GM12878 (cell line): ENCODE data around the gene DOK4. TPM values are rescaled to one million over a fixed set of nuclear protein-coding genes. Genes with fewer than 3 reads are reported as not detected.

ENCODE experiments used
- ATAC-seq: fragments of 200-7000 bp; cut with Tn5 transposase; 3 replicates; pipeline ENCODE4 v1.9.1; 2020; ENCODE audit warnings: mild to moderate bottlenecking, moderate library complexity
- BruUV-seq: library from RNA; stranded (reverse); fragments of 400-500 nt; replicated peaks from 2 replicates; lab custom pipeline; 2021; lab: Mats Ljungman, UMichigan
- CTCF ChIA-PET: fragments of 300-600 bp; sonication (Branson Sonifier 250); formaldehyde crosslinking; extraction: SDS; loops from one replicate; lab custom pipeline; 2021; ENCODE audit warnings: inconsistent platforms; lab: Yijun Ruan, JAX
- POLR2A ChIA-PET: fragments of 350-600 bp; formaldehyde crosslinking; extraction: SDS; loops from one replicate; lab custom pipeline; 2021; ENCODE audit warnings: inconsistent platforms; lab: Charles Lee
- RAD21 ChIA-PET: fragments of 300-600 bp; sonication (Branson Sonifier 250); formaldehyde crosslinking; loops from one replicate; lab custom pipeline; 2023; ENCODE audit warnings: antibody characterized with exemption; ENCODE audit not compliant: unreplicated experiment; lab: Charles Lee
- SMC1A ChIA-PET: fragments of 300-600 bp; sonication (Branson Sonifier 250); formaldehyde crosslinking; loops from one replicate; lab custom pipeline; 2023; ENCODE audit not compliant: unreplicated experiment, uncharacterized antibody; lab: Charles Lee
- DNase-seq: peaks from one replicate; pipeline ENCODE4 v3.0.0-alpha.2; 2011; ENCODE audit warnings: low read depth, low spot score
- FAIRE-seq: peaks from 3 replicates; lab custom pipeline; 2011; peaks lifted over from hg19 to GRCh38; lab: Jason Lieb, UNC
- H2AFZ ChIP-seq: 2 replicates; pipeline ENCODE4 v1.6.0; 2011; ENCODE audit warnings: low read depth, low read length, control low read depth; ENCODE audit not compliant: control insufficient read depth
- H3K27ac ChIP-seq: 2 replicates; pipeline ENCODE4 v1.5.1; 2011; ENCODE audit warnings: control low read depth; ENCODE audit not compliant: control insufficient read depth, insufficient read depth
- H3K27me3 ChIP-seq, 2 experiments: replicated peaks in 1 of 2; 2 replicates each; pipeline versions ENCODE4 v1.6.0 to v1.6.1; 2011; ENCODE audit warnings: low read length in 1 of 2; ENCODE audit not compliant: control insufficient read depth in 2 of 2, insufficient read depth in 2 of 2
- H3K36me3 ChIP-seq, 2 experiments: 2 replicates each; pipeline ENCODE4 v1.5.1; 2011; ENCODE audit warnings: low read length in 1 of 2; ENCODE audit not compliant: control insufficient read depth in 2 of 2, insufficient read depth in 2 of 2
- H3K4me1 ChIP-seq: 2 replicates; pipeline ENCODE4 v1.6.1; 2011; ENCODE audit warnings: mild to moderate bottlenecking, low read length, moderate library complexity, mixed read lengths; ENCODE audit not compliant: control insufficient read depth, insufficient read depth
- H3K4me2 ChIP-seq: 2 replicates; pipeline ENCODE4 v1.6.0; 2011; ENCODE audit warnings: control low read depth; ENCODE audit not compliant: control insufficient read depth, insufficient read depth
- H3K4me3 ChIP-seq: fragments of 200-600 bp; sonication (generic); 2 replicates; pipeline ENCODE4 v1.5.1; 2016
- H3K79me2 ChIP-seq: 2 replicates; pipeline ENCODE4 v1.6.0; 2011; ENCODE audit warnings: low read length; ENCODE audit not compliant: control insufficient read depth, insufficient read depth
- H3K9ac ChIP-seq: 2 replicates; pipeline ENCODE4 v1.8.0; 2011; ENCODE audit warnings: low read length, control low read depth, mixed read lengths; ENCODE audit not compliant: control insufficient read depth, insufficient read depth
- H3K9me3 ChIP-seq: replicated peaks from 3 replicates; pipeline ENCODE4 v1.5.1; 2011; ENCODE audit warnings: mild to moderate bottlenecking, low read length; ENCODE audit not compliant: control insufficient read depth, insufficient read depth
- H4K20me1 ChIP-seq: 2 replicates; pipeline ENCODE4 v1.6.0; 2011; ENCODE audit not compliant: control insufficient read depth, insufficient read depth
- EZH2 ChIP-seq: IDR thresholded peaks from 2 replicates; pipeline ENCODE4 v1.6.1; 2012; ENCODE audit warnings: low read depth, mild to moderate bottlenecking, control low read depth, inconsistent platforms, low read length, borderline replicate concordance; ENCODE audit not compliant: control insufficient read depth
- GABPA ChIP-seq: IDR thresholded peaks from 2 replicates; pipeline ENCODE4 v1.6.1; 2014; ENCODE audit warnings: antibody characterized with exemption, low read depth, mild to moderate bottlenecking, inconsistent platforms
- NBN ChIP-seq: fragments of 450-650 bp; IDR thresholded peaks from 2 replicates; pipeline ENCODE4 v1.6.1; 2016
- NR2C2 ChIP-seq: IDR thresholded peaks from 2 replicates; pipeline ENCODE4 v1.6.1; 2011; ENCODE audit warnings: borderline replicate concordance, low read depth; ENCODE audit not compliant: control insufficient read depth, insufficient read length
- NRF1 ChIP-seq: conservative IDR thresholded peaks from 2 replicates; pipeline ENCODE4 v1.6.1; 2011; ENCODE audit warnings: mild to moderate bottlenecking, low read depth, low read length, improper control_type of control experiment
- RUNX3 ChIP-seq: IDR thresholded peaks from 2 replicates; pipeline ENCODE4 v1.6.1; 2012; ENCODE audit warnings: low read length, inconsistent platforms
- WGBS: methylation state at CpG from one replicate; pipeline ENCODE4 v1.1.6; 2016; ENCODE audit warnings: low lambda C conversion rate; ENCODE audit not compliant: insufficient replicate concordance, insufficient coverage; ENCODE audit errors: missing lambda C conversion rate; 5-methylcytosine and 5-hydroxymethylcytosine counted together
- in situ Hi-C: fragments of 300-500 bp; cut with MboI; formaldehyde crosslinking; loops from 9 replicates; pipeline ENCODE4 v1.14.3; 2018; ENCODE audit warnings: mixed read lengths
- intact Hi-C: fragments of 100-400 bp; cut with micrococcal nuclease; formaldehyde crosslinking; loops from one replicate; pipeline ENCODE4 v1.14.2; 2022; ENCODE audit not compliant: unreplicated experiment
- polyA plus RNA-seq, 11 experiments: library from polyadenylated mRNA; depleted of rRNA in 4 of 11; unstranded in 6 of 11; stranded (reverse) in 5 of 11; fragments of >200 nt; fragmentation: Nextera tagmentation in 4 of 11; fragmentation: Illumina TruSeq in 1 of 11; extraction: Ambion mirVana in 4 of 11; extraction: Trizol in 1 of 11; gene quantifications; 1 replicate in 1 of 11; 2 replicates in 10 of 11; pipeline versions ENCODE4 v1.2.1 to v1.2.3, GENCODE V29; 2011 to 2016; ENCODE audit warnings: inconsistent platforms in 2 of 11, missing spikeins in 2 of 11, low read depth in 1 of 11
- total RNA-seq, 4 experiments: library from RNA; depleted of rRNA in 3 of 4; stranded (reverse); fragments of >200 nt in 3 of 4; fragmentation: Illumina TruSeq in 1 of 4; extraction: Trizol in 1 of 4; gene quantifications; 2 replicates each; pipeline versions ENCODE4 v1.2.1 to v1.2.3, GENCODE V29; 2013 to 2021
- TF ChIP-seq, protein P1 (sequence below): IDR thresholded peaks from 2 replicates; pipeline ENCODE4 v1.6.1; 2012; ENCODE audit warnings: mild to moderate bottlenecking, low read depth, low read length
- TF ChIP-seq, protein P2 (sequence below): fragments of 450-650 bp; IDR thresholded peaks from 2 replicates; pipeline ENCODE4 v1.6.1; 2016; ENCODE audit warnings: mild to moderate bottlenecking
- TF ChIP-seq, protein P3 (sequence below), 3 experiments: IDR thresholded peaks in 2 of 3; conservative IDR thresholded peaks in 1 of 3; 2 replicates each; pipeline ENCODE4 v1.5.1; 2011; ENCODE audit warnings: low read depth in 3 of 3, low read length in 3 of 3, mild to moderate bottlenecking in 3 of 3, control low read depth in 2 of 3, moderate library complexity in 2 of 3, inconsistent platforms in 1 of 3, mixed read lengths in 1 of 3; ENCODE audit not compliant: control insufficient read depth in 2 of 3, insufficient read depth in 1 of 3; ENCODE audit errors: extremely low read depth in 1 of 3
- TF ChIP-seq, protein P4 (sequence below): fragments of 150-350 bp; IDR thresholded peaks from 2 replicates; pipeline ENCODE4 v1.6.1; 2016; ENCODE audit warnings: low read depth, low read length

Gene DOK4
- total and polyA plus RNA-seq, 10 of the 15 experiments (the other 5 are each of a cell fraction or from before 2014, with no cell fraction given), result 0.20 to 7.0 (median 2.4) TPM; not detected in 1

DNA sequence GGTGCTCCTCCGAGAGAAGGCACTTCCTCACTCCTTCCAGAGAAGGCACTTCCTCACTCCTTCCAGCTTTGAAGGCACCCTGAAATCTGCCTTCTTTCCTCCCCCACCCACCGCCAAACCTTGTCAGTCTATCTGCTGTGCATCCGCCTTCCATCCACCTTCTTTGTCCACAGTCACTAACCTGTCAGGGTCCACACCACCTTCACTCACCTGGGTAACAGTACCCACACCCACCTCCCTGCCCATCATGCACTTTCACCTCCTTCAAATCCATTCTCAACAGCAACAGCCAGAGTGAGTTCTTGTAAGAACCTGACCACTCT lies 44.9 kb upstream of the DOK4 start (continued):
- TF ChIP-seq NRF1 (no peak), NR2C2 (no peak)

DNA sequence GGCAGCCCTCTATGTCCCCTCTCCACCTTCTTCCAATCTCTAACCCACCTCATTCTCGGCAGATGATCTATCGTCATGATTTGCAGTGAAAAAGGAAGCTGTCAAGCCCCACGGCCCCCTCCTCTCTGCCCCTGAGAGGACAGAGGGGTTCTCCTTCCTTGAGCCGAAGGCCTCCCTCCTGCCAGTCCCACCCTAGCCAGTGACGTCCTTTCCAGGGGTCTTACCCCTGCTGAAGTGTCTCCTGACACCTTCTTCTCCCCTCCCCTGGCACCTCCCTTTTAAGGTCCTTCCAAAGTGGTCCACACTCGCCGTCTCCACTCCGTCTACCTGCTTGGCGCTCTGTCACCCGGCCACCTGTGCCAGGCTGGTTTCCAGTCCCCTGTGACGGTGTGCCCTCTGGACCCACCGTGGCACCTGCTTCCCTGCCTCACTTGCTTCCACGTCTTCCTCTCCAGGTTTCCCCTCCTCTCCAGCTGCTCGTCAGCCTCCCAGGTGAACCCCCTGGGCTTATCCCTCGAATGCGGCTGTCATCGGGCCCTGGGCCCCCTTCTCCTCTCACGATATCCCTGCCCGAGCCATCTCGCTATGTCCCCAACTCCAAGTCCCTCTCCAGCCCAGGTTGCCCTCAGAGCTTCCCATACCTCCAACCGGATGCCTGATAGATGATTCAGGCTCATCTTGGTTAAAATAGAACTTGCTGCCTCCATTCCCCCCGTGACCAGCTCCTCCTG lies 44.4 kb upstream of the DOK4 start:
- ChIA-PET RAD21 (interaction anchor here (0.7 to 1.6 kb wide), 4 partner anchors 11 to 55 kb away, joined by 3 to 4 read pairs (median 3); partner anchors contain the start of gene ADGRG5), SMC1A (interaction anchor here (1.0 to 3.2 kb wide), 3 partner anchors 9 to 14 kb away, joined by 3 to 14 read pairs (median 4); partner anchors contain the start of gene ADGRG5), CTCF (interaction anchor here (0.9 to 2.5 kb wide), 4 partner anchors 8 to 114 kb away, joined by 3 to 16 read pairs (median 5); partner anchors contain the start of genes CIAPIN1 and COQ9), POLR2A (interaction anchor here (0.8 to 1.3 kb wide), 2 partner anchors 12 to 83 kb away, joined by 3 to 4 read pairs; partner anchors contain the start of genes ADGRG5, CIAPIN1 and COQ9)
- H3K36me3 ChIP-seq, result no peaks in the 10 kb centered on the region; a peak in 1 of 4 replicates
- peaks cover 5% of the 10 kb centered on the region for H3K79me2 ChIP-seq
- H3K27me3 ChIP-seq, result no peaks in the 10 kb centered on the region
- H3K4me2 ChIP-seq, result peak overlapping the region; percentile 78
- 50% methylated on average over 22 of the region's 22 CpGs for WGBS
- no peak overlapping the region for H2AFZ ChIP-seq
- no peaks in the 10 kb centered on the region for H4K20me1 ChIP-seq
- ATAC-seq, result no peak
- peak overlapping the region; percentile 21 for H3K27ac ChIP-seq
- intact Hi-C loops, result no loop called here
- BruUV-seq, result no TSS peak
- peaks cover 40% of the 10 kb centered on the region for H3K4me1 ChIP-seq
- in situ Hi-C loops, result no loop called here
- no peak for FAIRE-seq
- DNase-seq, result no peak
- H3K9ac ChIP-seq, result no peak overlapping the region
- H3K9me3 ChIP-seq, result no peaks in the 10 kb centered on the region
- H3K4me3 ChIP-seq, result peak overlapping the region; percentile 17; the same call in 1 of the 2 replicates
- TF ChIP-seq, protein P1, sequence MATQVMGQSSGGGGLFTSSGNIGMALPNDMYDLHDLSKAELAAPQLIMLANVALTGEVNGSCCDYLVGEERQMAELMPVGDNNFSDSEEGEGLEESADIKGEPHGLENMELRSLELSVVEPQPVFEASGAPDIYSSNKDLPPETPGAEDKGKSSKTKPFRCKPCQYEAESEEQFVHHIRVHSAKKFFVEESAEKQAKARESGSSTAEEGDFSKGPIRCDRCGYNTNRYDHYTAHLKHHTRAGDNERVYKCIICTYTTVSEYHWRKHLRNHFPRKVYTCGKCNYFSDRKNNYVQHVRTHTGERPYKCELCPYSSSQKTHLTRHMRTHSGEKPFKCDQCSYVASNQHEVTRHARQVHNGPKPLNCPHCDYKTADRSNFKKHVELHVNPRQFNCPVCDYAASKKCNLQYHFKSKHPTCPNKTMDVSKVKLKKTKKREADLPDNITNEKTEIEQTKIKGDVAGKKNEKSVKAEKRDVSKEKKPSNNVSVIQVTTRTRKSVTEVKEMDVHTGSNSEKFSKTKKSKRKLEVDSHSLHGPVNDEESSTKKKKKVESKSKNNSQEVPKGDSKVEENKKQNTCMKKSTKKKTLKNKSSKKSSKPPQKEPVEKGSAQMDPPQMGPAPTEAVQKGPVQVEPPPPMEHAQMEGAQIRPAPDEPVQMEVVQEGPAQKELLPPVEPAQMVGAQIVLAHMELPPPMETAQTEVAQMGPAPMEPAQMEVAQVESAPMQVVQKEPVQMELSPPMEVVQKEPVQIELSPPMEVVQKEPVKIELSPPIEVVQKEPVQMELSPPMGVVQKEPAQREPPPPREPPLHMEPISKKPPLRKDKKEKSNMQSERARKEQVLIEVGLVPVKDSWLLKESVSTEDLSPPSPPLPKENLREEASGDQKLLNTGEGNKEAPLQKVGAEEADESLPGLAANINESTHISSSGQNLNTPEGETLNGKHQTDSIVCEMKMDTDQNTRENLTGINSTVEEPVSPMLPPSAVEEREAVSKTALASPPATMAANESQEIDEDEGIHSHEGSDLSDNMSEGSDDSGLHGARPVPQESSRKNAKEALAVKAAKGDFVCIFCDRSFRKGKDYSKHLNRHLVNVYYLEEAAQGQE, result no peak
- TF ChIP-seq, protein P2, sequence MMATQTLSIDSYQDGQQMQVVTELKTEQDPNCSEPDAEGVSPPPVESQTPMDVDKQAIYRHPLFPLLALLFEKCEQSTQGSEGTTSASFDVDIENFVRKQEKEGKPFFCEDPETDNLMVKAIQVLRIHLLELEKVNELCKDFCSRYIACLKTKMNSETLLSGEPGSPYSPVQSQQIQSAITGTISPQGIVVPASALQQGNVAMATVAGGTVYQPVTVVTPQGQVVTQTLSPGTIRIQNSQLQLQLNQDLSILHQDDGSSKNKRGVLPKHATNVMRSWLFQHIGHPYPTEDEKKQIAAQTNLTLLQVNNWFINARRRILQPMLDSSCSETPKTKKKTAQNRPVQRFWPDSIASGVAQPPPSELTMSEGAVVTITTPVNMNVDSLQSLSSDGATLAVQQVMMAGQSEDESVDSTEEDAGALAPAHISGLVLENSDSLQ, result no peak
- TF ChIP-seq GABPA (no peak), EZH2 (no peak), NBN (no peak), RUNX3 (no peak), NR2C2 (no peak)
- TF ChIP-seq, protein P3, sequence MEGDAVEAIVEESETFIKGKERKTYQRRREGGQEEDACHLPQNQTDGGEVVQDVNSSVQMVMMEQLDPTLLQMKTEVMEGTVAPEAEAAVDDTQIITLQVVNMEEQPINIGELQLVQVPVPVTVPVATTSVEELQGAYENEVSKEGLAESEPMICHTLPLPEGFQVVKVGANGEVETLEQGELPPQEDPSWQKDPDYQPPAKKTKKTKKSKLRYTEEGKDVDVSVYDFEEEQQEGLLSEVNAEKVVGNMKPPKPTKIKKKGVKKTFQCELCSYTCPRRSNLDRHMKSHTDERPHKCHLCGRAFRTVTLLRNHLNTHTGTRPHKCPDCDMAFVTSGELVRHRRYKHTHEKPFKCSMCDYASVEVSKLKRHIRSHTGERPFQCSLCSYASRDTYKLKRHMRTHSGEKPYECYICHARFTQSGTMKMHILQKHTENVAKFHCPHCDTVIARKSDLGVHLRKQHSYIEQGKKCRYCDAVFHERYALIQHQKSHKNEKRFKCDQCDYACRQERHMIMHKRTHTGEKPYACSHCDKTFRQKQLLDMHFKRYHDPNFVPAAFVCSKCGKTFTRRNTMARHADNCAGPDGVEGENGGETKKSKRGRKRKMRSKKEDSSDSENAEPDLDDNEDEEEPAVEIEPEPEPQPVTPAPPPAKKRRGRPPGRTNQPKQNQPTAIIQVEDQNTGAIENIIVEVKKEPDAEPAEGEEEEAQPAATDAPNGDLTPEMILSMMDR (IDR thresholded peaks at IDR 0.05 in 2 of 3, conservative IDR thresholded peaks at IDR 0.05 in 1 of 3; ENCODE audit: control insufficient read depth in 2 of 3, extremely low read depth in 1 of 3, insufficient read depth in 1 of 3, low read depth in 3 of 3, low read length in 3 of 3), result no peak
- TF ChIP-seq, protein P4, sequence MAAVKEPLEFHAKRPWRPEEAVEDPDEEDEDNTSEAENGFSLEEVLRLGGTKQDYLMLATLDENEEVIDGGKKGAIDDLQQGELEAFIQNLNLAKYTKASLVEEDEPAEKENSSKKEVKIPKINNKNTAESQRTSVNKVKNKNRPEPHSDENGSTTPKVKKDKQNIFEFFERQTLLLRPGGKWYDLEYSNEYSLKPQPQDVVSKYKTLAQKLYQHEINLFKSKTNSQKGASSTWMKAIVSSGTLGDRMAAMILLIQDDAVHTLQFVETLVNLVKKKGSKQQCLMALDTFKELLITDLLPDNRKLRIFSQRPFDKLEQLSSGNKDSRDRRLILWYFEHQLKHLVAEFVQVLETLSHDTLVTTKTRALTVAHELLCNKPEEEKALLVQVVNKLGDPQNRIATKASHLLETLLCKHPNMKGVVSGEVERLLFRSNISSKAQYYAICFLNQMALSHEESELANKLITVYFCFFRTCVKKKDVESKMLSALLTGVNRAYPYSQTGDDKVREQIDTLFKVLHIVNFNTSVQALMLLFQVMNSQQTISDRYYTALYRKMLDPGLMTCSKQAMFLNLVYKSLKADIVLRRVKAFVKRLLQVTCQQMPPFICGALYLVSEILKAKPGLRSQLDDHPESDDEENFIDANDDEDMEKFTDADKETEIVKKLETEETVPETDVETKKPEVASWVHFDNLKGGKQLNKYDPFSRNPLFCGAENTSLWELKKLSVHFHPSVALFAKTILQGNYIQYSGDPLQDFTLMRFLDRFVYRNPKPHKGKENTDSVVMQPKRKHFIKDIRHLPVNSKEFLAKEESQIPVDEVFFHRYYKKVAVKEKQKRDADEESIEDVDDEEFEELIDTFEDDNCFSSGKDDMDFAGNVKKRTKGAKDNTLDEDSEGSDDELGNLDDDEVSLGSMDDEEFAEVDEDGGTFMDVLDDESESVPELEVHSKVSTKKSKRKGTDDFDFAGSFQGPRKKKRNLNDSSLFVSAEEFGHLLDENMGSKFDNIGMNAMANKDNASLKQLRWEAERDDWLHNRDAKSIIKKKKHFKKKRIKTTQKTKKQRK, result no peak
